Forelimb muscle (tissue), 1 donor: ENCODE measurements around the gene TMEM175. TPM values are rescaled to one million over a fixed set of nuclear protein-coding genes. Genes with fewer than 3 reads are reported as not detected.
"Not testable (repeated sequence)": the region's sequence is repeated elsewhere in the genome, so short reads cannot be mapped to it uniquely, and the experiment has no call there.

Experiments
- DNase-seq: peaks from one replicate; pipeline ENCODE4 v3.0.0-alpha.2; 2013; ENCODE audit warnings: low read depth
- polyA plus RNA-seq: library from polyadenylated mRNA; unstranded; fragments of 120-200 nt; gene quantifications from one replicate; pipeline ENCODE4 v1.2.1, GENCODE V29; 2013; ENCODE audit not compliant: insufficient read length

Gene TMEM175
- polyA plus RNA-seq, 1 donor, result 18.8 TPM

DNA sequence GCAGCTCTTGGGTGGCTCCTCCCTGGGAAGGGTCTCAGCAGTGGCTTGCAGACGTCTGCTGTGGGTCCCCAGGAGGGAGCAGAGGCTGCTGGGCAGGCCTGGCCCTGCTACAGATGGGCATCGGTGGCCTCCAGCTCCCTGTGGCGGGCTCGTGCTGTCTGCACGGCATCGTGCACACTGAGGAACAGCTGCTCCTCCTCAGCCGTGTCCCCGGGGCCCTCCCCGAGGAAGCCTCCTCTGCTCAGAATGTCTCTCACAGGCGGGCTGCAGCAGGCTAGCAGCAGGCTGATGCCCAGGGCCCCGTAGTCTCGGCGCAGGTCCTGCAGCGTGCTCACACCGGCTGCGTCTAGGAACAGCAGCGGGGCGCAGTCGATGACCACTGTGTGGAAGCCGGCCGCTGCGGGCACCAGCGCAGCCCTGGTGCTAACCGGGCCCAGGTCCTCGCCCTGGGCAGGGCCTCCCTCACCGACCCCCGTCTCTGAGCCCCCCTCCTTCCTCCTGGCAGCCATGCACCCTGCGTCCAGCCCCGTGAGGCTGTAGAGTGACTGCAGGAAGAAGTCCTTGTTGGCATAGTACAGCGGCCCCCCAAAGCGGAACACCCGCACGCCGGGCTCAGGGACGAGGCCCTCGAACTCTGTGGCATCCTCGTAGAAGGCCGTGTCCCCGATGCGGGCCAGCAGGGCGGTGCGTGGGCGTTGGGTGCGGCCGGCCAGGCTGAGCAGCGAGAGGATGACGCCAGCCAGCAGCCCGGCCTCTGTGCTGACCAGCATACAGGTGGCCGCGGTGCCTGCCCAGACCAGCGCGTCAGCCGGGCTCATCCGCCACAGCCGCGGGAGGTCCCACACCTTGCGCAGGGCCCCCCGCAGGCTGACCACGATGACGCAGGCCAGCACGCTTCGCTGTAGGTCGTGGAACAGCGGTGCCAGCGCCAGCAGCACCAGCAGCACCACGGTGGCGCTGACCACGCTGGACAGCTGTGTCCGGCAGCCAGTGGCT, 56.8 kb downstream of the TMEM175 start:
- DNase-seq, result no peak

DNA sequence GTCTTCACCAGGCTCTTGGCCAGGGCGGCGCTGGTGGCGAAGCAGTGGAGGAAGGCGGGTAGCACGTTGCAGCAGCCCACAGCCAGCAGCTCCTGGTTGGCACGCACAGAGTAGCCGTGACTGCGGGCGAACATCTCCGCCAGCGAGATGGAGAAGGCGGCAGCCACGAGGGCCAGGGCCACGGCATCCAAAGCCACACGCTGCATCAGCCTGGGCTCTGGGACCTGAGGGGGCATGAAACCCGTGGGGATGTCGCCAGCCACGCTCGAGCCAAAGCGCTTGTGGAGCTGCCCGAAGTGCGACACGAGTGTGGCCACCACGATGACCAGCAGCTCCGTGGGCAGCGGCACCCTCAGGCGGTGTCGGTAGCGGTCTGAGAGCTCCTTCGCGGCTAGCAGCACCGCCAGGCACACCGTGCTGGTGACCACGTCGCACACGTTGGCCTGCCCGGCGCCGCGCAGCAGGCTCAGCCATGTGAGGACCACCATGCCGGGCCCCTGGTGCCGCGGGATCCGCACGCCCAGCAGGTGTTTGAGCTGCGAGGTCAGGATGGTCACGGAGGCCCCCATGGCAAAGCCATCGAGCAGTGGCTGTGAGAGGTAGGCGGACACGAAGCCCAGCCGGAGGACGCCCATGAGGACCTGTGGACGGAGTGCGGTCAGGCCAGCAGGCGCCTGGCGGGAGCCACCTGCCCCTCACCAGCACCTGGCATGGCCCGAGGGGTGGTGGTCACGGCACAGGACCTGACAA, 57.6 kb downstream of the TMEM175 start:
- no peak for DNase-seq

DNA sequence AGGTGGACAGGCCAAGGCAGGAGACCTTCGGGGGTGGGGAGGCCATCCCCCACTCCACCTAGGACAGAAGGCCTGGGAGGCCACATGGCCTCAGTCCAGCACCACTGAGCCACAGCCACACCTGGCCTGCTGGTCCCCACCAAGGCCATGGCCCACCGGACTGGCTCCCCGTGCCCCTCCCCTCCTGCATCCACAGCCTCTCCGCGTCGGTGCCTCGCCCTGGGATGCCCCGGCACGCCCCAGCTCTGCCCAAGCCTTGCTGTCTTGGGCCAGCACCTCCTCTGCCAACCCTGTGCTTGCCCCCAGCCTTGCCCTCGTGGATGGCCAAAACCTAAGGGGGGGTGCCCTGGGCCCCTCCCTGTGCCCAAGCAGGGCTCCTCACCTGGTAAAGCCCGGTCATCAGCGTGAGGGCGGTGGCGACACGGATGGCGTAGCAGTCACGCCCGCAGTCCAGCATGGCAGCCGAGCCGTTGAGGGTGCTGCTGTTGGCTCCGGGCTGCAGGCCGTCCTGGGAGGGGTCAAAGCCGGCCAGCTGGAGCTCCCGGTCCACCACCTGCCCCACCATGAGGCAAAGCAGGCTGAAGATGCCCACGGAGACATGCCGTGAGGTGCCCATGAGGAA, 58.6 kb downstream of the TMEM175 start:
- no peak for DNase-seq

DNA sequence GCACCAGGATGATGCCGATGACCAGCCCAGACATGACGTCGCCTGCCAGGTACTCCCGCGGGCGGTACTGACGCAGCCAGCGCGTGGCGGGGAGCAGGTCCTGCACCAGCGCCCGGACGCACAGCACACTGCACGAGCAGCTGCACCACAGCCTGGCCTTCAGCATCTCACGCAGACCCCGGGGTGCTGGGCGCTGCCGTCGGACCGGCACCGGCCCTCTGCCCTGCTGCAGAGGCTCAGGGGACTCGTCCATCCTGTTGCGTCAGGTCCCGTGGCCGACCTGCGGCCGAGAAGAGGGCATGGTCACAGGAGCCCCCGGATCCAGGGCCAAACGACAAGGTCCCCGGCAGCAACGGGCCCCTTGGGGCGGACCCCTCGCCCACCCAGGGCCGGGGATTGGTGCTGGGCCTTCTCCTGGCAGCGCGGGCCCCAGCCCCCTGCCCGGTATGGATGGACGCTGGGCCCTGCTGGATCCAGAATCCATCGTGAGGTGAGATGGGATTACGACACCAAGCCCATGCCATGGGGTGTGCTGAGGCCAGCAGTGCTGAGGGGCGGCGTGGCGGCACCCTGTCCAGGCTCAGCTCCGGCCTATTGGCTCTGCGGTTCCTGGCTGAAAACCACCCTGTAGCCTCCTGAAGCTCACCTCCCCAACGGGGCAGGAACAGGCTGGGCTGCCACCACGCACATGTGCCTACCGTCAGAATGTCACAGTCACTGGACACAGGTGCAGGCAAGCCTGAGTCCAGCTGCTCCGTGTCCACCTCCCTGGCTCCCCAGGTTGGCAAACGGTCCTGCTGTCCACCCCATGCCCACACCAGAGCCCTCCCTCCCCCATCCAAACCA, 59.4 kb downstream of the TMEM175 start:
- DNase-seq, result no peak

DNA sequence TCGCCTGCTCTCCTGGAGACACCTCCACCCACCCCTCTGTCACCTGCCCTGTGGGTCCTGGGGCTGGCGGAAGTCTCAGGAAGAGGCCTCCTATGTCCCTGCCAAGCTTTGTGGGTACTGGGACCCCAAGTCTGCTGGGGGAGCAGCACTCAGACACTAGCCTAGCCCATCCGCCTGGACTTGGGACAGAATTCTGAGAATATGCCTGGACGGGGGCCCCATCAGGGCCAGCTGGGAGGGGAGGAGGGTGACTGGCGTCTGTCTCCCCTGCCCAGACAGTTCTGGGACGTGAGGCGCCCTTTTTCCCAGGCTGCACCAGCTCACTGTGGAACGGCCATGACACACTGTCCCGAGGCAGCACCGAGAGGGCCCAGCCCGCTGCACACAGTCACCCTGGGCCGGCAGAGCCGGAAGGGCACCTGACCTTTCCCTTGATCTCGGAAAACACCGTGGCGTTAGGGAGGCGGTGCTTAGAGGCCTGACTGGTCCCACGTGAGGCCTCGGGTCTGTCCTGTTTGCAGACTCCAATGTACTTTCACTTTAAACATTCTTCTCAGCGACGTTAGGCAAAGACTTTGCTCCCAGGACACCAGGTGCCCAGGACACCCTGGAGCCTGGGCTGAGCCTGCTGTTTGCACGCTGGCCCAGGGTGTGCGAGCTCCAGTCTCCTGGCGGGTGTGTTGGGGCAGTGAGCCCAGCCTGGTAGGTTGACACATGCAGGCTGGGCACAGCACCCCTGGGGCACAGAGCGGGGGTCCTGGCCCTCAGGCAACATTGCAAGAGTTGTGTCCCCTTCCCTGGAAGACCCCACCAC, 60.2 kb downstream of the TMEM175 start:
- DNase-seq, result no peak

DNA sequence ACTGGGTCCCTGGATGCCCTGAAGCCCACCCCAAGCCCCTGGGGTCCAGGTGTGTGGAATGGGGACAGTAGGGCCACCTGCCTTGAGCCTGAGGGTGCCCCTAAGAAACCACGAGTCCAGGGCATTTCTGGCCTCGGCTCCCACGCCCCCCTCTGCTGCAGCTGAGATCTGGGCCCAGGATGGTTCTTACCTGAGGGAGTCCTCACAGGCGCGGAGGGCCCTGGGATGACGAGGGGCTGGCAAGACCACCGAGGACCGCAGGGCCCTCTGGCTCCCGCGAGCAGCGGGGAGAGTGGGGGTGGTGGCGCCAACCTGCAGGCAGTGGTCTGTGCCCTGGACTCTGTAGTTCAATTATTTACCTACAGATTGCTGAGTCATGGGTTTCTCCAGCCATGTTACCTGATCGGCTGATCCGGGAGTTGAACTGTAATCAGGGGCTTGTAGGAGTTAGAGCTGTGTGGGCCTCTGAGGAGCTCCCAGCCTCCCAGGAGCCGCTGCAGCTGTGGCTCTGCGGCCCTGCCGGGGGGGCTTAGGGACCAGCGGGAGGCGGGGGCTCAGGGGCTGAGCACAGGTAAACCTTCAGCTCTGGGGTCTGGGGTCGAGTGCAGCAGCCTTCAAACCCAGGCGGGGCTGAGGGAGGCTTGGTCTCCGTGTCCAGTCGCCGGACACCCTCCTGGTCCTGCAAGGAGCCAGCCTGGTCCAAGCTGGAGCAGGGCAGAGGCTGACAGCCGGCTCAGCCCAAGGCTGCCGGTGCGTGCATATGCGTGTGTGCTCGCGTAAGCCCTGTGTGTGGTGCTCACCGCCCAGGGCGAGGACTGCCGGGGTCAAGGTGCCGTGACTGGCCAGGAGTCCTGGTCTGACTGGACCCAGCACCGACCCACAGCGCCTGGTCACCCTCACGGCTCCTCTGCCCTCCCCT, 61.1 kb downstream of the TMEM175 start, which contains the start of gene SLC26A1:
SLC26A1 (minus strand) TSS at position 294 of the 919 bp plus-strand sequence. CDS start 1,701 bp downstream, outside the sequence.
- DNase-seq, result no peak

DNA sequence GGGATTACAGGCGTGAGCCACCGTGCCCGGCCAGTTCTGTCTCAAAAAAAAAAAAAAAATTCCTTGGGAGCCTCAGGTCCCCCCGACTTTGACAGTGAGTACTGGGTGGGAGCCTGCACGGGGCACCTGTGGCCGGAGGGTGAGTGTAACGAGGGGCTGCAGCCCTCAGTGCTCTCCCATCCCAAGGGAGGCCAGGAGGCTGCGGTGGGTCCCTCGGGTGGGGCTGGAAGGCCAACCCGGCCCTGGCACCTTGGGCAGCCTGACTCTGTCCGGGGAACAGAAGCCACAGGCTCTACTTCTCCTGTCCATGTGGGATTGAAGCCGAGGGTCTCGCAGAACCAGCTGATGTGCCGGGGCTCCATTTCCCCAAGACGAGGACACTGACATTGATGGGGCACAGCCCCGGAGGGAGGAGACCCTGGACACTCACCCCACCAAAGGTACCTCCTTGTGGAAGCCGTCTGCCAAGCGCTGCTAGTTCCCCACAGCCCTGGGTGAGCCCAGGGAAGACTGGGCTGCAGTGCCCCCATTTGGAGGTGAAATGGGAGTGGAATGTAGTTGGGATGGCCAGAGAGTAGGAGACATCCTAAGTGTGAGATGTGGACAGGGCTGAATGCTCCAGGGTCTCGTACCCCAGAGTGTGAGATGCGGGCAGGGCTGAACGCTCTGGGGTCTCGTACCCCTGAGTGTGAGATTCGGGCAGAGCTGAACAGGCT, 63.2 kb downstream of the TMEM175 start:
- DNase-seq, result no peak

DNA sequence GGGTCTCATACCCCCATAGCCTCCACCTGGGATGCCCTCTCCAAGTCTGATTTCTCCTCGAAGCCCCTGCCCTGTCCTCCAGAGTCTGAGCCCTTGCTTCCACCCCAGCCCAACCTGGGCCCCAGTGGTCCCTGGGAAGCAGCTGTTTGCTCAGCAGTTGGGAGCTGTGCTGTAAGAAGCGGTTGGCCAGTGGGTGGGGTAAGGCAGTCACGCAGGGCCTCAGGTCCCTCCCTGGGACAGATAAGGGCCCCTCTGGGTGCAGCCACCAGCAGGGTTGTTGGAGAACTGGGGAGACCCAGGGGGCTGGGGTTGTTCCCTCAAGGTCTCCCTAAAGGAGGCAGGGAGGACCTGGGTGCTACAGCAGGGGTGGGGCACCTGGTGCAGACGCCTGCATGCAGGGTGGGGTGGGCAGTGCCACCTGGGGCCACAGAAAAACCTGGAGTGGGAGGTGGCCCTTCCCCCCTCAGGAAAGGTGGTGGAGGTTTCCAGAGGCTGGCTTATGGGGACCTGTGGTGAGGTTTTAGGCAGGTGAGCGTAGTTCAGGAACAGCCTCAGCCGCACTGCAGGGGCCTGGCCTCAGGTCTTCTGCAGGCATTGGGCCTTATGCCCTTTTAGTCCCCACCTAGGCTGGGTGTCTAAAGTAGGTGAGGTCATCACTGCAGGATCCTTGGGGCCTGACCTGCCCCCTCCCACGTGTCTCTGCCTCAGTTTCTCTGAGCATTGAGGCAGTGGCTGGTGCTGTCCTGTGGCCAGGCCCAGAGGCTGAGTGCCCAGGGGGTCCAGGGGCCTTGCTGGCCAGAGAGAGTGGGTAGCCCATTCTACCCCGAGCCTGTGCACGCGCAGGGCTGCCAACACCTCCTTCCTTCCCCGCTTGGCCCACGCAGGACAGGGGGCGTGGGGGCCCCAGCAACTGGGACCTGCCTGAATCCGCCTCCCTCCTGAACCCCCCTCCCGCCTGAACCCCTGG, 64.1 kb downstream of the TMEM175 start:
- no peak for DNase-seq

DNA sequence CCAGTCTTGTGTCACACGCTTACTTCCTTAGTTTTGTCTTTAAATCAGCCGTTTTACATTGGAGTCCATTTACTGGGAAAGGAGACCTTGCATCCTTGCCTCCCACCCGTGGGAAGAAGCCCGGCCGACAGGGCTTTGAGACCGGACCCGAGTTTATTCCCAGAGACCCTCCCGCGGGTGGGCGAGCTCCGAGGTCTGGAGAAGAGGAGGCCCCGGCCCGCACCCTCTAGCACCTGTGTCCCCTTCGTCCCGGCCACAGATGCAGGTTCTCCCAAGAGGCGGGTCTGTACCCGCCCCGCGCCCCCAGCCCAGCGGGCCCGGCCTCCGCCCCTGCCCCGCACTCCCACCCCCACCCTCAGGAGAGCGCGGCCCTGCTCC, 64.7 kb downstream of the TMEM175 start:
- DNase-seq, result no peak

DNA sequence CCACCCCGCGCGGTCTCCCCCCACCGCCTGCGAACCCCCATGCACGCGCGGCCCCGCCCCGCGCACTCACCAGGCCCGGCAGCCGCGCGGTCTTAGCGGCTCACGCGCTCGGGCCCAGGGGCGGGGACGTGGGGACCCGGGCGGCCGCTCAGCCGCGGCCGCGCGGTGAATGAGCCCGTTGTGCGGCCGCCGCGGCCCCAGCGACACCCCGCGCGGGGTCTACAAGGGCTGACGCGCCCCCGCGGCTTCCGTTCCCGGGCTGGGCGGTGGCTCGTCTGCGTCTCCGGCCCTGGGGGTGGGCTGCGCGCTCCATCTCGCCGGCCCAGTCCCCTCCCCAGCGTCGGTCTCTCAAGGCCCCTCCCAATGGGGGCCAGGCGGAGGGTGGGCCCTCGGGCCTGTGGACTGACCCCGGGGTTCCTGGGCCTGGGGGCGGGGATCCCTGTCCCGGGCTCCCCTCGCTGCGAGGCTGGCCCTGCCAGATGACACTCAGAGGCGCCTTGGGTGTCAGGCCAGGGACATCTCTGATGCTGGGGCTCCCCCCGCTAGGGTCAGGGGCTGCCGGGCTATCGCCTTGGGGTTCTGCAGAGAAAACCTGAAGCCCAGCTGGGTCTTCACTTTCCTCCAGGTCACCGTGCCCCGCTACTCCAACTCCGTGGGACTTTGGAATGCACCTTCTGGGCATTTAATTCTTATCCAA, 65.3 kb downstream of the TMEM175 start:
- DNase-seq, result no peak

DNA sequence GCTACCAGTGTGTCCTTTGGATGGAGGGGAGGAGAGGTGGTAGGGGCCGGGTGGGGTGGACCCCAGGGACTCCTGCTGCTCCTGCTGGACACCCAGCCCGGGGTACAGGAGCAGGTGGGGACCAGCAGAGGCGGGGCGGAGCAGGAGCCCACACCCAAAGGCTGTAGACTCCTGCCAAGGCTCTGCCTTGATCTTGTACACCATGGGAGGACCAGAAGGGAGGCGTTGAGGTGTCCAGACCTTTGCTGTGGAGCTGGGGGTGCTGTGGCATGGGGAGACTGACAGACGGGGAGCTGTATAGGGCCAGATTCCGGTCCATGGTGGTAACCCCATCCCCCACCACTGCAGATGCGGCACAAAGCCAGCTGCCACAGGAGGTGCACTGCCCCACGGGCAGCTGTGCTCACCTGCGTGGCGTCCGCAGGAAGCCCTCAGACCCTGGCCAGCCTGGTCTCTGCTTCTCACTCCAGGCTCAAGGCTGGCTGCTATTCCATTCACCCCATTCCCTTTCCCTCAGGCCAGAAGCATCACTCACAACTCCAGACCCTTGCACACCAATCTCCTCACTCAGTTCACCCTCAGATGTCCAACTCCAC, 65.9 kb downstream of the TMEM175 start:
- DNase-seq, result no peak

DNA sequence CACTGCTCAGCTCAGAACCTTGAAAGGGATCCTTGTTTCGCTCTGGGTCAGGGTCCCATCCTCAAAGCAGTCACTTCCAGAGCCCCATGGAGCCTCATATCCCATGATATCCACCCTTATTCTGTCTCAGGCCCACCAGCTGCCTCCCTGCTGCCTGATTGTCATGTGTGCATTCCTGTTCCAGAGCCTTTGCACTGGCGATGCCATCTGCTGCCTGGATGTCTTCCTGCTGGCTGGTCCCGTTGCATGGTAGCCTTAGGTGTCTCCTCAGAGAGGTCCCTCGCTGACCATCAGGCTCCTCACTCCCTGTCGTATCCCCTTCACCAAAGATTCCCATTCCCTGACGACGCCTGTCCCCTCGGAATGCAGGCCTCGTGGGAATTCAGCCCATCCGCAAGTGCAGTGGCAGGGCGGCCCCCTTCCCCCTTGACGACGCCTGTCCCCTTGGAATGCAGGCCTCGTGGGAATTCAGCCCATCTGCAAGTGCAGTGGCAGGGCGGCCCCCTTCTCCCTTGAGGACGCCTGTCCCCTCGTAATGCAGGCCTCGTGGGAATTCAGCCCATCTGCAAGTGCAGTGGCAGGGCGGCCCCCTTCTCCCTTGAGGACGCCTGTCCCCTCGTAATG, 67.1 kb downstream of the TMEM175 start:
- not testable (repeated sequence) for DNase-seq

DNA sequence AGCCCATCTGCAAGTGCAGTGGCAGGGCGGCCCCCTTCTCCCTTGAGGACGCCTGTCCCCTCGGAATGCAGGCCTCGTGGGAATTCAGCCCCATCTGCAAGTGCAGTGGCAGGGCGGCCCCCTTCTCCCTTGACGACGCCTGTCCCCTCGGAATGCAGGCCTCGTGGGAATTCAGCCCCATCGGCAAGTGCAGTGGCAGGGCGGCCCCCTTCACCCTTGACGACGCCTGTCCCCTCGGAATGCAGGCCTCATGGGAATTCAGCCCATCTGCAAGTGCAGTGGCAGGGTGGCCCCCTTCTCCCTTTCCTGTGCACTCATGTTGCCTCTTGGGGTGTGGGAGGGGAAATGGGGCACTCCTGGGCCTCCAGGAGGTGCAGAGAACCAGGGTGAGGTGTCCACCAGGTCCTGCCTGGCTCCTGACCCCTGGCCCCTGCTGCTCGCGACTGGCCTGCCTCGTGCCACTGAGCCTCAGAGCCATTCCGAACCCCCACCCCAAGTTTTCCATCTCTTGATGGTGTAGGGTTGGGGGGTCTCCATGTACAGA, 67.7 kb downstream of the TMEM175 start:
- no peak for DNase-seq

DNA sequence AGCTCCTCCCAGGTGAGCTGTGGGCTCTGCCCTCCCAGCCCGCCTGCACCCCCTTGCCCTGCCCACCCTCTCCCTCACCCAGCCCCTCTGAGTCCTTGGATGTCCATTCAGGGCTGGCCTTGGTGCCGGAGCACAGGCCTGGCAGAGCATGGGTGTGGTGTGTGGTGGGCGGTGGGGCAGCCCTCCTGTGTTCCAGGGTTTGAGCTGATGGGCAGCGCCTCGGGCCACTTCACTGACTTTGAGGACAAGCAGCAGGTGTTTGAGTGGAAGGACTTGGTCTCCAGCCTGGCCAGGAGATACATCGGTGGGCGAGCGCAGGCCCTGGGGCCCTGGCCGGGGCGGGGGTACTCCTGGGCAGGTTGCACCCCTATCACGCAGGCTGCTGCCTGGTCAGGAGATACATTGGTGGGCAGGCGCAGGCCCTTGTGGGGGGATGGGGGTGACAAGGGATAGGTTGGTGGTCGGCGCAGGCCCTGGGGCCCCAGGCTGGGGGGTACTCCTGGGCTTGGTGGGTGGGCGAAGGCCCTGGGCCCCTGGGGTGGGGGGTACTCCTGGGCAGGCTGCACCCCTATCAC, 68.5 kb downstream of the TMEM175 start:
- no peak for DNase-seq

DNA sequence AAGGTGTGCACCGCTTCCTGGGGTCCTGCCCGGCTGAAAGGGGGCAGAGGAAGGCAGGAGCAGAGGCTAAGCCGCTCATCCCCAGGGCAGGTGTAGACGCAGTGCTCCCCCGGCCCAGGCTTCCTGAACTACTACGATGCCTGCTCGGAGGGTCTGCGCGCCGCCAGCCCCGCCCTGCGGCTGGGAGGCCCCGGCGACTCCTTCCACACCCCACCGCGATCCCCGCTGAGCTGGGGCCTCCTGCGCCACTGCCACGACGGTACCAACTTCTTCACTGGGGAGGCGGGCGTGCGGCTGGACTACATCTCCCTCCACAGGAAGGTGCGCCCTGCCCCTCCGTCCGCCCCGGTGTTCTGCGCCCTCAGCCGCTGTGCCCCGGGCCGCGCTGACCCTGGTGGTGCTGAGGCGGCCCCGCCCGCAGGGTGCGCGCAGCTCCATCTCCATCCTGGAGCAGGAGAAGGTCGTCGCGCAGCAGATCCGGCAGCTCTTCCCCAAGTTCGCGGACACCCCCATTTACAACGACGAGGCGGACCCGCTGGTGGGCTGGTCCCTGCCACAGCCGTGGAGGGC, 69.4 kb downstream of the TMEM175 start:
- DNase-seq, result no peak
